ENCODE results near the gene GREM1. TPM values are rescaled to one million over a fixed set of nuclear protein-coding genes. Genes with fewer than 3 reads are reported as not detected.

The GREM1 gene
- total RNA-seq, 4 donors from 2014 or later: 10.9 to 42.3 (median 17.8) TPM

DNA sequence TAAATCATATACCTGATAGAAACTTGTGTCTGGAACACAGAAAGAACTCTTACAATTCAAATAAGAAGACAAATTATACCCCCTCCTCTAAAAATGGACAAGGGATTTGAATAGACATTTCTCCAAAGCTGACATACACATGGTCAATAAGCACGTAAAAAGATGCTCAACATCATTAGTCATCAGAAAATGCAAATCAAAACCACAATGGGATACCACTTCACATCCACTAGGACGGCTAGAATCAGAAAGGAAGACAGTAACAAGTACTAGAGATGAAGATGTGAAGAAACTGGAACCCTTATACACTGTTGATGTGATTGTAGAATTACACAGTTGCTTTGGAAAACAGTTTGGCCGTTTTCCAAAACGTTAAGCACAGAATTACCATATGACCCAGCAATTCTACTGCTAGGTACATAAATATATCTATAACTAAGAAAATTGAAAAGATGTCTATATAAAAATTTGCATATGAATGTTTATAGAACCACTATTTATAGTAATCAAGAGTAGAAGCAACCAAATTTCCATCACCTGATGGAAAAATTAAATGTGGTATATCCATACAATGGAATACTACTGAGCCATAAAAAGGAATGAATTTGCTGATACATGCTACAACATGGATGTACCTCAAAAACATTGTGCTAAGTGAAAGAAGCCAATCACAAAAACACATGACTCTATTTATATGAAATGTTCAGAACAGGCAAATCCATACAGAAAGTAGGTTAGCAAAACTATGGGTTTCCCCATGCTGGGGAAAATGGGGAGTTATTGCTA, 60.8 kb downstream of the GREM1 start:
- Histone ChIP-seq H3K4me1 (no peaks in the 10 kb centered on the region), H3K27me3 (no peaks in the 10 kb centered on the region), H3K9me3 (no peaks in the 10 kb centered on the region), H3K4me3 (no peak overlapping the region), H3K36me3 (peaks cover 0 to 1% (median 0%) of the 10 kb centered on the region in 4 donors), H3K27ac (no peak overlapping the region)
- TF ChIP-seq, protein P1, sequence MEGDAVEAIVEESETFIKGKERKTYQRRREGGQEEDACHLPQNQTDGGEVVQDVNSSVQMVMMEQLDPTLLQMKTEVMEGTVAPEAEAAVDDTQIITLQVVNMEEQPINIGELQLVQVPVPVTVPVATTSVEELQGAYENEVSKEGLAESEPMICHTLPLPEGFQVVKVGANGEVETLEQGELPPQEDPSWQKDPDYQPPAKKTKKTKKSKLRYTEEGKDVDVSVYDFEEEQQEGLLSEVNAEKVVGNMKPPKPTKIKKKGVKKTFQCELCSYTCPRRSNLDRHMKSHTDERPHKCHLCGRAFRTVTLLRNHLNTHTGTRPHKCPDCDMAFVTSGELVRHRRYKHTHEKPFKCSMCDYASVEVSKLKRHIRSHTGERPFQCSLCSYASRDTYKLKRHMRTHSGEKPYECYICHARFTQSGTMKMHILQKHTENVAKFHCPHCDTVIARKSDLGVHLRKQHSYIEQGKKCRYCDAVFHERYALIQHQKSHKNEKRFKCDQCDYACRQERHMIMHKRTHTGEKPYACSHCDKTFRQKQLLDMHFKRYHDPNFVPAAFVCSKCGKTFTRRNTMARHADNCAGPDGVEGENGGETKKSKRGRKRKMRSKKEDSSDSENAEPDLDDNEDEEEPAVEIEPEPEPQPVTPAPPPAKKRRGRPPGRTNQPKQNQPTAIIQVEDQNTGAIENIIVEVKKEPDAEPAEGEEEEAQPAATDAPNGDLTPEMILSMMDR (IDR thresholded peaks at IDR 0.05): no peak
- DNase-seq: no peak
- 80 to 85% methylated on average over 4 of the region's 4 CpGs for WGBS, 2 donors (ENCODE audit: low coverage in 1 of 2)
- intact Hi-C loops (cut with DNase I; ENCODE audit: low total_unique reads): loop anchor here (1.0 kb wide), 1 partner anchor 33 kb away; no protein-coding TSS in a partner anchor
- in situ Hi-C loops (cut with MboI; ENCODE audit: low pct_ligation_motif_present in 1 of 4, low pct_unique_long_range_greater_than_20kb in 1 of 4, low sequenced_read_pairs in 3 of 4): loop anchor here in 1 of 4 donors (25.0 kb wide), 1 partner anchor 91 kb away; no protein-coding TSS in a partner anchor

GRCh38 chr15:32781781-32782180, 64.0 kb downstream of the GREM1 start:
- 74 to 83% methylated on average over 3 of the region's 3 CpGs for WGBS, 2 donors (ENCODE audit: low coverage in 1 of 2)
- H3K9me3 ChIP-seq: no peaks in the 10 kb centered on the region
- in situ Hi-C loops (cut with MboI; ENCODE audit: low pct_ligation_motif_present in 1 of 4, low pct_unique_long_range_greater_than_20kb in 1 of 4, low sequenced_read_pairs in 3 of 4) (loop anchor here in 1 of 4 donors (25.0 kb wide), 1 partner anchor 94 kb away; no protein-coding TSS in a partner anchor), intact Hi-C loops (cut with DNase I; ENCODE audit: low total_unique reads) (no loop called here)
- TF ChIP-seq POLR2AphosphoS5 (IDR thresholded peaks at IDR 0.05): no peak
- TF ChIP-seq EP300 (IDR thresholded peaks at IDR 0.05; ENCODE audit: low read depth): no peak
- H3K27me3 ChIP-seq: no peaks in the 10 kb centered on the region
- no peak for DNase-seq
- no peaks in the 10 kb centered on the region for H3K36me3 ChIP-seq
- no peaks in the 10 kb centered on the region for H3K4me1 ChIP-seq
- no peak overlapping the region for H3K4me3 ChIP-seq
- no peak overlapping the region for H3K27ac ChIP-seq

DNA sequence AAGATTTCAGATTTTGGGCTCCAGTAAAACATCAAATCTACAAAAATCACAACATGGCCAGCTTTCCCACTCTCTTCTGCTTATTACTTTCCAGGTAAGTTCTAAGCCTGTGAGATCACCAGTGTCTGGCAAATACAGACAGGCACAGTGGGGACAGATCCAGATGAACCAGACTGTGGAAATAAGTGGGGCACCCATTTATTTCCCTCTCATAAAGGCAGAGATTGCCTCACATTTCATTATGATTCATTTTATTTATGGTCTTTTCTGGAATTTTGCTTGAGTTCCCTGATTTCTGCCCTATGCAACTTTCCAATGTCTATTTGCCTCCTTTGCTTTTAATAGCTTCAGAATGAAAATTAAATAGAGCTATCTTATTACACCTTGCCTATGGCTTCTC, 66.8 kb downstream of the GREM1 start:
- in situ Hi-C loops (cut with MboI; ENCODE audit: low pct_ligation_motif_present in 1 of 4, low pct_unique_long_range_greater_than_20kb in 1 of 4, low sequenced_read_pairs in 3 of 4) (loop anchor here in 1 of 4 donors (25.0 kb wide), 1 partner anchor 97 kb away; no protein-coding TSS in a partner anchor), intact Hi-C loops (cut with DNase I; ENCODE audit: low total_unique reads) (no loop called here)
- Histone ChIP-seq H3K36me3 (no peaks in the 10 kb centered on the region), H3K4me3 (no peak overlapping the region), H3K27ac (no peak overlapping the region), H3K27me3 (no peaks in the 10 kb centered on the region), H3K9me3 (no peaks in the 10 kb centered on the region), H3K4me1 (no peaks in the 10 kb centered on the region)
- TF ChIP-seq, protein P1 (IDR thresholded peaks at IDR 0.05): no peak
- TF ChIP-seq EP300 (IDR thresholded peaks at IDR 0.05; ENCODE audit: low read depth): no peak
- no peak for TF ChIP-seq POLR2AphosphoS5 (IDR thresholded peaks at IDR 0.05)
- TF ChIP-seq POLR2A (IDR thresholded peaks at IDR 0.05): no peak
- no peak for DNase-seq

DNA sequence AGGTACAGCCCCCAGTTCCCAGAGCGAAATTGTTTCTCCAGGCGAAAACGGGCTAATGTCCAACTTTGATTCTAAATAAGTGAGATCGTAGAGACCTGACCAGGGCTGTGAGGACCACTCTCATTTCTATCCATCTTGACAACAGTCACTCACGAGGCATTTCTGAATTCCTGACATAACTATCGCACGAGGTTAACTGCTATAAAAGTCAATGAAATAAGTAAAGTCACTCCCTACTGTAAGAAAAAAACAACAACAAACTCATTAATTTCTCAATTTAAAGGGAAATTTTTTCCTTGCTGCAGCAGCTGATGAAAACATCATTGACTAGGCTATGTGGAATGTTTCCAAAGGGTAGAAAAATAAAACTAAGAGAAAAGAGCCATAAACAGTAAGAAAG, 69.1 kb downstream of the GREM1 start:
- H3K36me3 ChIP-seq: no peaks in the 10 kb centered on the region
- WGBS, 2 donors (ENCODE audit: low coverage in 1 of 2): 88 to 94% methylated on average over 4 to 7 of the region's 7 CpGs
- TF ChIP-seq POLR2A (IDR thresholded peaks at IDR 0.05) (no peak), POLR2AphosphoS5 (IDR thresholded peaks at IDR 0.05) (no peak), EP300 (IDR thresholded peaks at IDR 0.05; ENCODE audit: low read depth) (no peak)
- TF ChIP-seq, protein P1 (IDR thresholded peaks at IDR 0.05): no peak
- no peaks in the 10 kb centered on the region for H3K4me1 ChIP-seq
- H3K27ac ChIP-seq: no peak overlapping the region
- H3K4me3 ChIP-seq: no peak overlapping the region
- in situ Hi-C loops (cut with MboI; ENCODE audit: low pct_ligation_motif_present in 1 of 4, low pct_unique_long_range_greater_than_20kb in 1 of 4, low sequenced_read_pairs in 3 of 4) (loop anchor here in 1 of 4 donors (25.0 kb wide), 1 partner anchor 100 kb away; no protein-coding TSS in a partner anchor), intact Hi-C loops (cut with DNase I; ENCODE audit: low total_unique reads) (no loop called here)
- no peaks in the 10 kb centered on the region for H3K9me3 ChIP-seq
- no peak for DNase-seq
- H3K27me3 ChIP-seq: no peaks in the 10 kb centered on the region
